Epithelial cell of esophagus (primary cell): ENCODE results near the gene OR2K2.
"Not testable (repeated sequence)": the region's sequence is repeated elsewhere in the genome, so short reads cannot be mapped to it uniquely, and the experiment has no call there.

ENCODE experiments used
- DNase-seq: peaks from one replicate; pipeline ENCODE4 v3.0.0; 2010; ENCODE audit warnings: low read depth
- H3K4me3 ChIP-seq: 2 replicates; pipeline ENCODE4 v1.5.1; 2011; ENCODE audit warnings: mild to moderate bottlenecking, low read length, control low read depth
- TF ChIP-seq, protein P1 (sequence below): IDR thresholded peaks from 2 replicates; pipeline ENCODE4 v1.5.1; 2011; ENCODE audit warnings: low read depth, mild to moderate bottlenecking, low read length, control low read depth, inconsistent platforms; ENCODE audit not compliant: insufficient read depth; ENCODE audit errors: missing control alignments

Gene OR2K2

DNA sequence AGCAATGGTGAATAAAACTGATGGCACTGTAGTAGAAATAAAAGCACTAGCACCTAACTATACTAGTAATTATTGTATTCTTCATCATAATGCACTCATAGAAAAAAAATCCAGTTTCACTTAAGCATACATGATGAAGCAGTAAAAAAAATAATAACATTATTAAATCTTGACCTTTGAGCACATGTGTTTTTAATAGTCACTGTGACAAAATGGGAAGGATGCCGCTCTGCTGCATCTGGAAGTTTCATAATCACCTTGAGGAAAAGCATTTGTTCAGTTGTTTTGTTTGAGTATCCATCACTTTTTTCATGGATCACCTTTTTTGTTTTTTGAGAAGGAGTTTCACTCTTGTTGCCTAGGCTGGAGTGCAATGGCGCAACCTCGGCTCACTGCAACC, 13.2 kb downstream of the OR2K2 start:
- TF ChIP-seq, protein P1, sequence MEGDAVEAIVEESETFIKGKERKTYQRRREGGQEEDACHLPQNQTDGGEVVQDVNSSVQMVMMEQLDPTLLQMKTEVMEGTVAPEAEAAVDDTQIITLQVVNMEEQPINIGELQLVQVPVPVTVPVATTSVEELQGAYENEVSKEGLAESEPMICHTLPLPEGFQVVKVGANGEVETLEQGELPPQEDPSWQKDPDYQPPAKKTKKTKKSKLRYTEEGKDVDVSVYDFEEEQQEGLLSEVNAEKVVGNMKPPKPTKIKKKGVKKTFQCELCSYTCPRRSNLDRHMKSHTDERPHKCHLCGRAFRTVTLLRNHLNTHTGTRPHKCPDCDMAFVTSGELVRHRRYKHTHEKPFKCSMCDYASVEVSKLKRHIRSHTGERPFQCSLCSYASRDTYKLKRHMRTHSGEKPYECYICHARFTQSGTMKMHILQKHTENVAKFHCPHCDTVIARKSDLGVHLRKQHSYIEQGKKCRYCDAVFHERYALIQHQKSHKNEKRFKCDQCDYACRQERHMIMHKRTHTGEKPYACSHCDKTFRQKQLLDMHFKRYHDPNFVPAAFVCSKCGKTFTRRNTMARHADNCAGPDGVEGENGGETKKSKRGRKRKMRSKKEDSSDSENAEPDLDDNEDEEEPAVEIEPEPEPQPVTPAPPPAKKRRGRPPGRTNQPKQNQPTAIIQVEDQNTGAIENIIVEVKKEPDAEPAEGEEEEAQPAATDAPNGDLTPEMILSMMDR, result no peak
- no peak for DNase-seq
- H3K4me3 ChIP-seq, result no peak overlapping the region

- TF ChIP-seq, protein P1, result no peak
- no peak for DNase-seq
- H3K4me3 ChIP-seq, result no peak overlapping the region
Measured at GRCh38 chr9:111305914-111306313, 24.1 kb downstream of the OR2K2 start.

- not testable (repeated sequence) for DNase-seq, H3K4me3 ChIP-seq
Measured at GRCh38 chr9:111304000-111304399, 26.0 kb downstream of the OR2K2 start.

- no peak overlapping the region for H3K4me3 ChIP-seq
- TF ChIP-seq, protein P1, result no peak
- peak; percentile 56 for DNase-seq
Measured at GRCh38 chr9:111301195-111301594, 28.8 kb downstream of the OR2K2 start.

DNA sequence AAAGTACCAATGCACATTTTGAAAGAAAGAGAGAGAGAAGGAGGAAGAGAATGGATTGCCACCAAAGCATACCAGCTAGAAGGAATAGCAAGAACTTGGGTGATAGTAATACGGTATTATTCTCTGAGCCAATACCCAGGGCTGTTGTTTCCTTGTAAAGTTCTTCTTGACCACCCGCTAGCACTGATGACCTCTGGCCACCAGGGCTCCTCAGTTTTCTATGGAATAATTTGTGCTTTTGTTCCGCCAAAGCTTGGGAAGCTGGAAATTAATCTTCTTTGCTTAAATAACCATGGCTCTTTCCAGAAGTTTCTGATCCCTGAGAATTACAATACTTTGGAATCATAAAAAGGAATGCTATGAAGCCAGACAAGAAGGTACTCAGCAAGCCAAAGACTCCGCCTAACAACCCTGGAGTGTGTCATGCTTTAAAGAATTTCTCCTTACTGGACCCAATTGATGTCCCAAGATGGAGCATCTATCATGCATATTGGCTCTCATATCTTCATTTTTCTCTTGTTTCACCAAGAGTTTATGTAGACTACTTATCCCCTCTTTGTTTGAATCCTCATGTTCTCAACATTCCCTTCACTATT, 29.8 kb downstream of the OR2K2 start:
- H3K4me3 ChIP-seq, result no peak overlapping the region
- TF ChIP-seq, protein P1, result no peak
- no peak for DNase-seq

- DNase-seq, H3K4me3 ChIP-seq: not testable (repeated sequence)
Measured at GRCh38 chr9:111299599-111299966, 30.4 kb downstream of the OR2K2 start.

- DNase-seq, result peak; percentile 65
- H3K4me3 ChIP-seq, result no peak overlapping the region
- TF ChIP-seq, protein P1, result peak; percentile 60
Measured at GRCh38 chr9:111298731-111299598, 31.1 kb downstream of the OR2K2 start.

DNA sequence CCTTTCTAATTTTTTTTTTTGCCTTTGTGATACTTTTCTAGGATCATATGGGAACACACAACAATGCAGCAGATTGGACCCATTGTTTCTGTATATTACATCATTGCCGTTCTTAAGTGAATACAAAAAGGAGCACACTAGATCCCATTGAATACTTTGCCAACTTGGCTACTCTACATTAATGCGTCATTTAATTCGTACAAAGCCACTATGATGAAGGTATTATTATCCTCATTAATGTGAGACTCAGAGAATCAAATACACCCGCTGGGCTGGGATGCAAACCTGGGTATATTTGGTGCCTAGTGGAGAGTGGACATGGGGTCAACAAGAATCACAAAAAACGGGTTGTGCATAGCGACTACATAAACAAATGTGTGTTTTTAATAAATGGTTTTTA, 31.9 kb downstream of the OR2K2 start:
- H3K4me3 ChIP-seq, result no peak overlapping the region
- DNase-seq, result no peak
- TF ChIP-seq, protein P1, result no peak
